ENCODE data around the gene SLC6A18.

- TF ChIP-seq POLR2A (IDR thresholded peaks at IDR 0.05; ENCODE audit: low read length) (no peak), GATA1 (IDR thresholded peaks at IDR 0.05; ENCODE audit: low read depth, low read length) (no peak)
These were observed 36.5 kb downstream of the SLC6A18 start for GRCh38 chr5:1261643-1262042.
